Activated T-helper 1 cell treated with anti-CD3 and anti-CD28 coated beads, Interleukin-12 subunit alpha, Interleukin-12 subunit beta, Interleukin-2, Interleukin-4 antibody, amounts not matched to agents 30 ng/mL and 10 ng/mL and 1 ng/mL, durations not matched to agents 14 hours and 24 hours and 36 hours (primary cell): ENCODE results near the gene AMPH. TPM values are rescaled to one million over a fixed set of nuclear protein-coding genes. Genes with fewer than 3 reads are reported as not detected.
"Not testable (repeated sequence)": the region's sequence is repeated elsewhere in the genome, so short reads cannot be mapped to it uniquely, and the experiment has no call there.

Experiments used
- DNase-seq: peaks from one replicate; pipeline ENCODE4 v3.0.0; 2021; ENCODE audit warnings: low spot score
- H3K27ac Mint-ChIP-seq: one replicate; pipeline ENCODE4 v1.8.0; 2021; ENCODE audit warnings: mild to moderate bottlenecking, mixed read lengths
- H3K27me3 Mint-ChIP-seq: one replicate; pipeline ENCODE4 v1.8.0; 2022; ENCODE audit warnings: mild to moderate bottlenecking, moderate library complexity, mixed read lengths; ENCODE audit not compliant: insufficient read depth
- H3K36me3 Mint-ChIP-seq: one replicate; pipeline ENCODE4 v1.8.0; 2021; ENCODE audit warnings: low read depth, mixed read lengths
- H3K4me1 Mint-ChIP-seq: one replicate; pipeline ENCODE4 v1.8.0; 2021; ENCODE audit warnings: low read depth, mixed read lengths
- H3K4me3 Mint-ChIP-seq: one replicate; pipeline ENCODE4 v1.8.0; 2021; ENCODE audit warnings: mild to moderate bottlenecking, moderate library complexity, mixed read lengths
- H3K9me3 Mint-ChIP-seq: one replicate; pipeline ENCODE4 v1.8.0; 2021; ENCODE audit warnings: mixed read lengths
- intact Hi-C: fragments of 100-400 bp; cut with micrococcal nuclease; formaldehyde crosslinking; loops from one replicate; pipeline ENCODE4 v1.15.1; 2024
- total RNA-seq: library from RNA; stranded (reverse); gene quantifications from 2 replicates; pipeline ENCODE4 v1.2.3, GENCODE V29; 2022

Gene AMPH
- total RNA-seq, 1 donor from 2014 or later: not detected

DNA sequence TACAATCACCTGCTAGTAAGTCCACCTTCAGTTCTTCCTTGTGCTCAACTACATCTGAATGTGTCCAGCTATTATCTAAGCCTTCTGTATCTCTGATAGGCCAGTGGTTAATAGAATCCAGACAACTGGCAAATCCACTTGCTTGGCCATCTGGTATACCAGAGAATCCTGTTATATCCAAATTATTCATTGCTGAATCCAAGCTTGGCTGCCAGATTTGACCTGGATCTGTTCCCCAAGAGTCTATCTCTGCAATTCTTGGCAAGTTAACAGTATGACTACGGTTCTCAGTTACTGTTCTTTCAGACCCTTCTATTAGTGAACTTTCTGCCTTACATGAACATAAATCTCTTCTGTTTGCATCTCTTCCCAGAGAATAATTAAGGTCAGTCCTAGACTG lies 203.1 kb downstream of the AMPH start:
- H3K4me1 Mint-ChIP-seq: peaks cover 28% of the 10 kb centered on the region
- intact Hi-C loops: no loop called here
- no peak overlapping the region for H3K4me3 Mint-ChIP-seq
- H3K9me3 Mint-ChIP-seq: peaks cover 5% of the 10 kb centered on the region
- no peaks in the 10 kb centered on the region for H3K36me3 Mint-ChIP-seq
- H3K27ac Mint-ChIP-seq: no peak overlapping the region
- no peak for DNase-seq
- H3K27me3 Mint-ChIP-seq: peaks cover 3% of the 10 kb centered on the region

DNA sequence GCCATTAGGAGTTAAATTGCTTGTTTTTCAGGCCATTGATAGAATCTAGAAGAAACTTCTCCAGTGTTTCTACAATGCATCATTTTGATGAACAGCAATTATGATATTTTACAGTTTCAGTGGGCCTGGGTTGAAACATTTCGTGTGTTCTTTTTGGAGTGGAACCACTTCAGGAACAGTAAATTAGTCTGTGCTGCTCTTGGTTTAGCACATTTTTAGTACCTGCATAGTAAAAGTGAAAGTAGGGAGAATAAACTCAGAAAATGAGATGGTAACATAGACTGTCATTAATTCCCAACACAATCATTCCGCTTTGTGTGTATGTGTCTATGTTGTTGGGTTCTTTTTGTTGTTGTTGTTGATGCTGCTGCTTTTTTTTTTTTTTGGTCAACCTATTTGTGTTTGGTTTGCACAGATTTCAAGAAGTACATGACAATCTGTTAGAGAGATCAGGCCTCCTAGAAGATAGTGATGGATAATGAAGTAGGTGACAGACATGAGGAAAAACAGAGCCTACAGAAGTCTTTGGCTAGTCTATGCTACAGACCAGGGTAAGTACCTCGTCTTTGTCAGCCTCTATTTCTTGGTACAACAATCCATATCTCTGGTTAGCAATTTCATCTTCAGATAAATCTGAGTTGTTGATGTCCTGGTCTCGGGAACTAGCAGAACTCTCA lies 203.8 kb downstream of the AMPH start:
- Mint-ChIP-seq H3K4me1 (peaks cover 28% of the 10 kb centered on the region), H3K27ac (no peak overlapping the region), H3K4me3 (no peak overlapping the region), H3K9me3 (peaks cover 5% of the 10 kb centered on the region), H3K36me3 (no peaks in the 10 kb centered on the region), H3K27me3 (peaks cover 4% of the 10 kb centered on the region)
- no peak for DNase-seq
- intact Hi-C loops: no loop called here

DNA sequence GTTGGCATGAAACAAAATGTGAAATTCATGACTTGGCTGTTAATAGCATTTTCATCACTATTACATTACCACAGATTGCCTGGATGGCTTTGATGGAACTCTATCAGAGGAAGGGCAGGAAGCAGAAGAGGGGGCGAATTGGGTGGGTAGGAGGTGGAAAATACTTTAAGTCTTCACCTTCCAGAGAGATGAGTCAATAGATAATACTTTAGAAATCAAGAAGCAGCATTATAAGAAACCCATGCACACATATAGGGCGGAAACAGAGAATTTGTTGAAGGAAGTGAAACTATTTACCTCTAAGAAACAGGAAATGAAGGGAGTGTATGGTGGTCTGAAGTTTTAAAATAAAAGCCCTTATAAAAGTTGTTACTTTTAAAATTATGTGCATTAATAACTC lies 205.7 kb downstream of the AMPH start:
- Mint-ChIP-seq H3K27me3 (peaks cover 7% of the 10 kb centered on the region), H3K27ac (no peak overlapping the region), H3K36me3 (no peaks in the 10 kb centered on the region), H3K9me3 (no peaks in the 10 kb centered on the region), H3K4me3 (no peak overlapping the region), H3K4me1 (peaks cover 28% of the 10 kb centered on the region)
- intact Hi-C loops: loop anchor here (2.0 kb wide), 1 partner anchor 37 kb away; no protein-coding TSS in a partner anchor
- DNase-seq: no peak

DNA sequence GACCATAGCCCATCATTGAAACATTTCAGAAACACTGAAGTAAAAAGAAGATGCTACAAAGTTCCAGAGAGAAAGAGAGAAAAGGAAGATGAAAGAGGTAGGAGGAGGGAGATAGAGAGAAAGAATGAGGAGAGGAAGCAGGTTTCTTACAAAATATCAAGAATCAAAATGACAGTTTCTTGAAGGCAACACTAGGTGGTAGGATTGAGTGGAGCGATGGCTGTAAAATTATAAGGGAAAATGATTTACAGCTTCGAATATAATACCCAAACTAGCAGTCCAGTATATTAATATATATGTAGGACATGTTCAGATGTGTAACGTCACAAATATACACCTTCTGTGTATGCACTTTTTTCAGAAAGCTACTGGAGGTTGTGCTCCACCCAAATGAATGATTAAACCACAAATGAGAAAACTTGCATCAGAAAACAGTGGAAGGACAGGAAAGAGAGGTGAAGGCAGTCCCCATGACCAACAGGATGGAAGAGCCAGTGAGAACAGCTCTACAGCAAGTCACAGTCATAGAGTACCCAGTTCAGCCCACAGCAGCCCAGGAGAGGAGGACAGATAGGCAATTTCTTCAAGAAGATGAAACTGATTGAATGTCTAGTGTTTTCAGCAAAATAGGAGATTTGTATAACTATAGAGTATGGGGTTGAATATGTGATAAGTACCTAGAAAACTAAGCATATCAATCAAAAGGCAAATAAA lies 206.3 kb downstream of the AMPH start:
- DNase-seq: no peak
- no peaks in the 10 kb centered on the region for H3K9me3 Mint-ChIP-seq
- intact Hi-C loops: loop anchor here (2.0 kb wide), 1 partner anchor 38 kb away; no protein-coding TSS in a partner anchor
- H3K4me1 Mint-ChIP-seq: peaks cover 28% of the 10 kb centered on the region
- no peaks in the 10 kb centered on the region for H3K36me3 Mint-ChIP-seq
- H3K27me3 Mint-ChIP-seq: peaks cover 8% of the 10 kb centered on the region
- no peak overlapping the region for H3K4me3 Mint-ChIP-seq
- no peak overlapping the region for H3K27ac Mint-ChIP-seq

DNA sequence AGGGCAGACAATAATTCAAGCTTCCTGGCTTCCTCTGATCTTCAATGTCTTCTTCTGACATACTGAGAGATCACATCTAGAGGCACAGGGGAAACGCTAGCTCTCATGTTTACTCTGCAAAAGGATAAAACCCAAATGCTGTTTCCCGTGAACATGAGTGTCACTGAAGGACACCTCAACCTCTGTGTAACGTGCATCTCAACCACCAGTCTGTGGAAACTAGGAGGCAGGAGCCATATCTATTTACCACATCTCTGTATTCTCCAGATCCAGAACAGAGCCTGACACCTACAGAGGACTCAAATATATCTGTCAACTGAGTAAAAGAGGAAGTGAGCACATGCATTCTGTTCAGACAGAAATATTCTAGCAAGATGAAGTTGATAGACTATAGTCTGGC lies 217.4 kb downstream of the AMPH start:
- intact Hi-C loops: no loop called here
- DNase-seq: no peak
- H3K27me3 Mint-ChIP-seq: no peaks in the 10 kb centered on the region
- no peaks in the 10 kb centered on the region for H3K36me3 Mint-ChIP-seq
- H3K9me3 Mint-ChIP-seq: no peaks in the 10 kb centered on the region
- no peak overlapping the region for H3K4me3 Mint-ChIP-seq
- H3K27ac Mint-ChIP-seq: no peak overlapping the region
- H3K4me1 Mint-ChIP-seq: peaks cover 6% of the 10 kb centered on the region

DNA sequence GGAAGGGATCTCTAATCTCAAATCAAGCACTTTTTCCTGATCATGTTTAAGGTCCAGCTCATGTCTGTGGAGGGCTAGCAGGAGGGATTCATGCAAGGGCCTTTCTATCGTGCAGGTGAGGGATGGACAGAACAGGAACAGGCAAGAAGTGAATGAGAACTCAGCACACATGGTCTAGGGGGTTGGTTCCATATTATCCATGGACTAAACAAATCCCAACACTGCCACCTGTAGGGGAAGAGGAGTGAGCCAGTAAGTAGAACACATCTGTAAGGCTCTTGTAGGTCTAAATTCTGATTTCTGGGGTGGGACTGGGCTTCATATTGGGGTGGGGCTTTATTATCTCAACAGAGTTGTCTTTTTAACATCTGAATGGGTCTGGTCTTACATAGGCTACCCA lies 219.8 kb downstream of the AMPH start:
- H3K27ac Mint-ChIP-seq: no peak overlapping the region
- DNase-seq: no peak
- no peaks in the 10 kb centered on the region for H3K9me3 Mint-ChIP-seq
- no peak overlapping the region for H3K4me3 Mint-ChIP-seq
- H3K27me3 Mint-ChIP-seq: peaks cover 3% of the 10 kb centered on the region
- intact Hi-C loops: no loop called here
- H3K4me1 Mint-ChIP-seq: peaks cover 6% of the 10 kb centered on the region
- H3K36me3 Mint-ChIP-seq: no peaks in the 10 kb centered on the region

DNA sequence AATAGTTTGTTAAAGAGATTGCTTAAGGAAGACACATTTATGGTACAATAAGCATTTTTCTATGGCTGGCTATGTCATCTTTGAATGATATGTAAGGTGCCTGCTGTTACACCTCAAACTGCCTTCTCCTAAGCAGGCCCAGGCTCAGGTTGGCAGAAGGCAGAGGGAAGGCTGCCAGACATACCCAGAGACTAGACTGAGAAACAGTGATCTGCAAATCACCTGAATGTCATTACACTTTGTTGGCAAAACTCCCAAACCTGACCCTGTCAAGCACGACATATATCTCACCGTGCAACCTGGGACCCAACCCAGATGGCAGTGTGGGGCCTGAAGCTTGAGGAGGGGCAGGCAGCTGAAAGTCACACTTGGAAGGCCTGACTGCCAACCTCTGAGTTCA lies 221.1 kb downstream of the AMPH start:
- Mint-ChIP-seq H3K9me3 (no peaks in the 10 kb centered on the region), H3K36me3 (no peaks in the 10 kb centered on the region), H3K27me3 (peaks cover 3% of the 10 kb centered on the region), H3K4me1 (peaks cover 6% of the 10 kb centered on the region), H3K4me3 (no peak overlapping the region), H3K27ac (no peak overlapping the region)
- intact Hi-C loops: no loop called here
- no peak for DNase-seq

DNA sequence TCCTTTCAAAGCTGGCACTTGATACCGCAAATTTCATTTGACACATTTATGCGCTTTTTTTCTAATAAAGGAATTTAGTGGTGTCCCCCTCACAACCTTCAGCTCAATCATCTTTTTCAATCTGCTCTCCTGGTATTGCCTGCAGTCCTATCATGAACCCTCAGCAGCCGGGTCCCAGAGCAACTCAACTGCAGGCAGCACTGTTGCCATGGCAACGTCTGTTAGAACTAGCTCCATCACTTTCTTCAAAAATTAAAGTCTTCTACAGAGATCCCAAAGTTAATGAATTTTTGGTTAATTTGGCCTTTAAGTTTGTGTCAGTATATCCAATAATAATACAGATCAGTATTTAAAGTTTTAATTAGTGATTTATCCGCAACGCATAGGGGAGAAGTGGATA lies 221.6 kb downstream of the AMPH start:
- Mint-ChIP-seq H3K27ac (no peak overlapping the region), H3K4me1 (peaks cover 6% of the 10 kb centered on the region), H3K4me3 (no peak overlapping the region), H3K27me3 (peaks cover 5% of the 10 kb centered on the region), H3K9me3 (no peaks in the 10 kb centered on the region), H3K36me3 (no peaks in the 10 kb centered on the region)
- intact Hi-C loops: no loop called here
- no peak for DNase-seq

DNA sequence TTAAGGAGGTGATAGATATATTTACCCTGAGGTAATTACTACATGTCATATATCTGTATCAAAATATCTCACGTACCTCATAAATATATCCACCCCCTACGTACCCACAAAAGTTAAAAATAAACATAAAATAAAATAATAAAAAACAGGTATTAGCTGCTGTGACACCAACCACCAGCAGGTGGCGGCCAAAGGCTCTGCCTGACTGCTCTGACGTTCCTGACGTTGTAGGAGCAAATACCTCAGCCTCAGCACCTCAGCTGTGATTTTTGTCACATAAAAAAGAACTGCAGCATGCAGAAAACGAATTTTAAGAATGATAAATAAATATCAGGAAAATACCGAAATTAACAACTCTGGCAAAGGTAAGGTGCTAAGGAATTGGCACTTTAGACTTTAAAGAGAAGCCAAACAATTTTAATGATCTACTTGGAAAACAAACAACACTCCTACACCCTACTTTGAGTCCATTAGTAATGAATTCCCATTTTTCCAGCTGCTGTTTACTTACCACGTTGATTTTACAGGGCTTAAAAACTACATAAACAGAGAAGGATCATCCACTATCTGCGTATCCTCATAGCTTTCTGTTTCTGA lies 232.3 kb downstream of the AMPH start:
- no peaks in the 10 kb centered on the region for H3K9me3 Mint-ChIP-seq
- no peak for DNase-seq

DNA sequence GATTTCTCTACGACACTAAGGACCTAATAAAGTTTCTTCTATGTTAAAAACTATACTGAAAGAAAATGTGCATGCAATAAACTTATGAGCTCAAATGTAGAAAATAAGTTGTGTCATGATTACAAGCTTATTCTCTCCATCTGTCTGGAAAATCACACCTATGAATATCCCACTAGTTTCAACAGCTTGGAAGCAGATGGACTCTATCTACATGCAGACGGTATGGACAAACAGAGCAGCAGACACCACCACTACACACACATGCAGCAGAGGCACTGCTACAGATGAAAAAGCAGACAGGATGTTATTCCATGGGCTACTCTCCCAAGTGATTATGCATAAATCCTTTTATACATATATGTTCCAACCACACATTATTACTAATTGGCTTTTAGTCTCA lies 234.3 kb downstream of the AMPH start:
- Mint-ChIP-seq H3K27ac (no peak overlapping the region), H3K36me3 (no peaks in the 10 kb centered on the region), H3K4me3 (no peak overlapping the region), H3K9me3 (no peaks in the 10 kb centered on the region), H3K4me1 (no peaks in the 10 kb centered on the region), H3K27me3 (peaks cover 9% of the 10 kb centered on the region)
- intact Hi-C loops: loop anchor here (10.0 kb wide), 2 partner anchors 148 to 1118 kb away; no protein-coding TSS in a partner anchor
- DNase-seq: no peak

More for the DNA sequence above, 232.3 kb downstream of the AMPH start:
- H3K4me1 Mint-ChIP-seq: no peaks in the 10 kb centered on the region
- intact Hi-C loops: loop anchor here (1.0 to 10.0 kb wide), 3 partner anchors 146 to 1116 kb away; no protein-coding TSS in a partner anchor
- no peak overlapping the region for H3K4me3 Mint-ChIP-seq
- H3K27ac Mint-ChIP-seq: no peak overlapping the region
- H3K36me3 Mint-ChIP-seq: no peaks in the 10 kb centered on the region
- peaks cover 13% of the 10 kb centered on the region for H3K27me3 Mint-ChIP-seq

DNA sequence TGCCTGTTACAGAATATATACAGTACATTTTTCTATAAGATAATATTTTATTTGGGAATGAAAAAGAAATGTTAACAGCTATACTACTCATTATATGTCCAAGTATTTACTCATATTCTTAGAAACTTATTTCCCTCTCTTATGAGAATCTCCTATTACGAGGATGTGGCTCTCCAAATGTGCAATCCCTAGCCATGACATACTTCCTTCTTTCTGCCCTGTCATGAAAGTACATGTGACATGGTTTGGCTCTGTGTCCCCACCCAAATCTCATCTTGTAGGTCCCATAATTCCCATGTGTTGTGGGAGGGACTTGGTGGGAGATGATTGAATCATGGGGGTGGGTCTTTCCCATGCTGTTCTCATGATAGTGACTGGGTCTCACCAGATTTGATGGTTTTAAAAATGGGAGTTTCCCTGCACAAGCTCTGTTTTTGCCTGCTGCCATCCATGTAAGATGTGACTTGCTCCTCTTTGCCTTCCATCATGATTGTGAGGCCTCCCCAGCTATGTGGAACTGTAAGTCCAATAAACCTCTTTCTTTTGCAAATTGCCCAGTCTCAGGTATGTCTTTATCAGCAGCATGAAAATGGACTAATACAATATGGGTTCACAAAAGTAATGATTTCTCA lies 235.1 kb downstream of the AMPH start:
- not testable (repeated sequence) for H3K4me3 Mint-ChIP-seq, H3K36me3 Mint-ChIP-seq, H3K27ac Mint-ChIP-seq, DNase-seq, H3K9me3 Mint-ChIP-seq, H3K4me1 Mint-ChIP-seq, H3K27me3 Mint-ChIP-seq
- intact Hi-C loops: loop anchor here (10.0 kb wide), 2 partner anchors 149 to 1119 kb away; no protein-coding TSS in a partner anchor

DNA sequence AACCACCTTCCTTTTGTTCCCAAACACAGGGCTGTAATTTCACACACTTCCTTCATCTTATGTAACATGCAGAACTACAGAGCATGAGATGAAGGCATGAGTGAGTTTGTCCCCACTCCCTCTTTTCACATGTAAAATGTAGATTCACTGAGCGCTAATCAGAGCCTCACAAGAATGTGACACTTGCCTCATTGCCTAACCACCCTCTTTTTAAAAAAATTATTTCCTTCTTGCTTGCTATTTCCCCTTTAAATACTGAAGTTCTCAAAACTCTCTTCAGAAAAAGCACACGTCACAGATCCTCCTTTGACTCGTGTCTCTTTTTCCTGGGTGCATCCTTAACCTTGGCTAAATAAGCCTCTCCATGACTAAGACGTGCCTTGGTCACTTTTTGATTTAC lies 236.5 kb downstream of the AMPH start:
- no peak for DNase-seq
- Mint-ChIP-seq H3K9me3 (no peaks in the 10 kb centered on the region), H3K27me3 (peaks cover 7% of the 10 kb centered on the region), H3K4me1 (no peaks in the 10 kb centered on the region), H3K4me3 (no peak overlapping the region), H3K36me3 (no peaks in the 10 kb centered on the region), H3K27ac (no peak overlapping the region)
- intact Hi-C loops: loop anchor here (10.0 kb wide), 2 partner anchors 150 to 1120 kb away; no protein-coding TSS in a partner anchor
